ENCODE results near the gene CEP164.

DNA sequence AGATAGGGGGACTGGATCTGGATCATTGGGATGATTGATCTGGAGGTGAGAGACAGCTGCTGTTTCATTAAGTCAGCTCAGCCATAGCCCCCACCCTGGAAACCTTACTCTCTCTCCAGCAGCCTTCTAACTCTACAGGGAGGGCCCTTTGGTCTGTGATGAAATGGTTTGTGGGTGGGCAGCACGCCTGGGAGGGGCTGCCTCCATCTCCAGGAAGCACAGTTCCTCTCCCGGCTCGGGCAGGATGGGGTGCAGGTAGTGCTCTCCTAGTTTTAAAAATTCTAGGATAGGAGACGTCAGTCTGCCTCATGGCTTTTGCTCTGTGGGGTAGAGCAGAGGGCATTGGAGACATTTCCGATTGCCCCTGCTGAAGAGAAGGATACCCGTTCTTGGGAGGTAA, 89.7 kb downstream of the CEP164 start:
- TF ChIP-seq, protein P1, sequence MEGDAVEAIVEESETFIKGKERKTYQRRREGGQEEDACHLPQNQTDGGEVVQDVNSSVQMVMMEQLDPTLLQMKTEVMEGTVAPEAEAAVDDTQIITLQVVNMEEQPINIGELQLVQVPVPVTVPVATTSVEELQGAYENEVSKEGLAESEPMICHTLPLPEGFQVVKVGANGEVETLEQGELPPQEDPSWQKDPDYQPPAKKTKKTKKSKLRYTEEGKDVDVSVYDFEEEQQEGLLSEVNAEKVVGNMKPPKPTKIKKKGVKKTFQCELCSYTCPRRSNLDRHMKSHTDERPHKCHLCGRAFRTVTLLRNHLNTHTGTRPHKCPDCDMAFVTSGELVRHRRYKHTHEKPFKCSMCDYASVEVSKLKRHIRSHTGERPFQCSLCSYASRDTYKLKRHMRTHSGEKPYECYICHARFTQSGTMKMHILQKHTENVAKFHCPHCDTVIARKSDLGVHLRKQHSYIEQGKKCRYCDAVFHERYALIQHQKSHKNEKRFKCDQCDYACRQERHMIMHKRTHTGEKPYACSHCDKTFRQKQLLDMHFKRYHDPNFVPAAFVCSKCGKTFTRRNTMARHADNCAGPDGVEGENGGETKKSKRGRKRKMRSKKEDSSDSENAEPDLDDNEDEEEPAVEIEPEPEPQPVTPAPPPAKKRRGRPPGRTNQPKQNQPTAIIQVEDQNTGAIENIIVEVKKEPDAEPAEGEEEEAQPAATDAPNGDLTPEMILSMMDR (IDR thresholded peaks at IDR 0.05; ENCODE audit: low read depth, low read length): no peak
- TF ChIP-seq EZH2phosphoT487 (IDR thresholded peaks at IDR 0.05; ENCODE audit: low read depth): no peak

Measured in OCI-LY3 (cell line).